Measurements from ENCODE around the gene ITSN2. TPM values are rescaled to one million over a fixed set of nuclear protein-coding genes. Genes with fewer than 3 reads are reported as not detected.
A peak's percentile ranks its signal among the peaks of the same experiment; 100 is the strongest.
"Not testable (repeated sequence)": the region's sequence is repeated elsewhere in the genome, so short reads cannot be mapped to it uniquely, and the experiment has no call there.

The ITSN2 gene
- total RNA-seq, 1 donor from 2014 or later = 52.5 TPM

DNA sequence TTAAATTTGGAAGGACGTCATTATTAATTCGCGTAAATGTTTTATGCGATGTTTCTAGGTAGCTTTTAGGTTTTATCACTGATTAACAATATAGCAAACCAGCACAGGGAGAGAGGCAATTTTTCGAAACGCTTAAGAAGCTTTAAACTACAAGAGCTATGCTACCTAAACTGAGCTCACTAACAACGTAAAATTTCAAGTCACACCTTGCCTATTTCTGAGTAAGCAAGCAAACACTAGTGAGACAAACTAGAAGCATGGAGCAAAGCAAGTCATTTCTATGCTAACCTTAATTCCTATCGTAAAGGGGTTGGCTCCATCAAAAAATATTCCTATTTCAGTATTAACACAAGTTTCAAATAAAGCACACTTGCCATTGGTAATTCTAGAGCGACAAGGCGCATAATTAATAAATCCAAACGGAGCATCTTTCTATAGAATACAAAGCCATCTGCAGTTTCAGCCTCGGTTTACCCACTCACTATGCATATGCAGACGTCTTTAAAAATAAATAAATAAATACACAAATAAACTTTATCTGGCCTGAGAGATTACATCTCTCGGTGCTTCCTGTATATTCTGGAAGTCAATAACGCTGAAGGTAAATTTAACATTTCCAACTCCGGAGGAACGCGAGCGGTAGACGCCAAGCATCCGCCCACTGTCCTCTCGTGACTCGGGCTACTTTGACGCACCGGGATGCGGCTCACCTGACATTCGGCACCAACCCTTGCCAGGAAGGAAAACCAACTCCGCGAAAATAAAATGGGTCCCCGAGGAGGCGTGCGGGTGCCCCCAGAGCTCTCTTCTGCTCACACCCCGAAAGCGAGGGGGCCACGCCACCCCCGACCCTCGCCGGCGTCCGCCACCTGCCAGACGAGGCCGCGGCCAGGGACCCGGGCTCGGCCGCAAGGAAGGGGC lies 947 bp downstream of the ITSN2 start:
- Histone ChIP-seq H3K4me3 (peak overlapping the region; percentile 68 to 96), H3K27ac (peak overlapping the region; percentile 97), H3K36me3 (no peaks in the 10 kb centered on the region), H3K27me3 (no peaks in the 10 kb centered on the region), H3K4me1 (peaks cover 30% of the 10 kb centered on the region), H3K9me3 (no peaks in the 10 kb centered on the region)
- TF ChIP-seq POLR2AphosphoS5 (IDR thresholded peaks at IDR 0.05; ENCODE audit: insufficient read depth in 1 of 2, low read depth in 1 of 2) (peak; percentile 25 to 53), POLR2A (IDR thresholded peaks at IDR 0.05) (no peak)
- DNase-seq (ENCODE audit: extremely low spot score in 2 of 2) = no peak
- intact Hi-C loops (cut with DNase I) = no loop called here

DNA sequence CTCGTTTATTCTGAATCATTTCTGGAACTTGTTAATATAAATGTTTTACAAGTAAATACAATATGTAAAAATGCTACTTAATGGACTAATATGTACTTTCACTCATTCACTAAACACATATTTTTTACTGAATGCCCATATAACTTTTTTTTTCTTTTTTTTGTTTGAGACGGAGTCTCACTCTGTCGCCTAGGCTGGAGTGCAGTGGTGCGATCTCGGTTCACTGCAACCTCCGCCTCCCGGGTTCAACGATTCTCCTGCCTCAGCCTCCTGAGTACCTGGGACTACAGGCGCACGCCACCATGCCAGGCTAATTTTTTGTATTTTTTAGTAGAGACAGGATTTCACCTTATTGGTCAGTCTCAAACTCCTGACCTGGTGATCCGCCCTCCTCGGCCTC lies 2.6 kb downstream of the ITSN2 start:
- peaks cover 37% of the 10 kb centered on the region for H3K4me1 ChIP-seq
- H3K9me3 ChIP-seq; H3K27me3 ChIP-seq; DNase-seq (ENCODE audit: extremely low spot score in 2 of 2); H3K36me3 ChIP-seq; H3K27ac ChIP-seq; intact Hi-C loops (cut with DNase I); H3K4me3 ChIP-seq: not testable (repeated sequence)

GRCh38 chr2:24357115-24357514 lies 3.2 kb downstream of the ITSN2 start:
- H3K4me1 ChIP-seq = peaks cover 44% of the 10 kb centered on the region
- H3K9me3 ChIP-seq; H3K4me3 ChIP-seq; H3K36me3 ChIP-seq; intact Hi-C loops (cut with DNase I); H3K27me3 ChIP-seq; H3K27ac ChIP-seq; DNase-seq (ENCODE audit: extremely low spot score in 2 of 2): not testable (repeated sequence)

DNA sequence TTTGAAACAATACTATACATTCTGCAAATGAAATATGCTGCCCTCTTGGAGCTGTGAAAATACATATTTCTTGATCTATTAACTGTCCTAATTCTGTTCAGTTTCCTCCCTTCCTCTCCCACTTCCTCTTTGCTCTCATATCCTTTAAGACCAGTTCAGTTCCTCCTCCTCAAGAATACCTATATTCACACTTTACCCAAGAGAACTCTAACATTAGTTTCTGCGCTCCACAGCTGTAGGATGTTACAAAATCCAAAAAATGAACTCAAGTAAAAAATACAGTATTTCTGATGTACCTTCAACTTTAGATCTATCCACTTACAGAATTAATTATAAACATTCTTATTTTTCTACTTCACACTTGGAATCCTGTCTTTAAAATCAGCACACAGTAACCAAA lies 5.4 kb downstream of the ITSN2 start:
- Histone ChIP-seq H3K36me3 (no peaks in the 10 kb centered on the region), H3K4me3 (no peak overlapping the region), H3K9me3 (no peaks in the 10 kb centered on the region), H3K27me3 (no peaks in the 10 kb centered on the region), H3K27ac (no peak overlapping the region), H3K4me1 (peaks cover 37% of the 10 kb centered on the region)
- intact Hi-C loops (cut with DNase I) = no loop called here
- TF ChIP-seq POLR2AphosphoS5 (IDR thresholded peaks at IDR 0.05; ENCODE audit: insufficient read depth in 1 of 2, low read depth in 1 of 2) (no peak), CTCF (IDR thresholded peaks at IDR 0.05) (no peak)
- DNase-seq (ENCODE audit: extremely low spot score in 2 of 2) = no peak

DNA sequence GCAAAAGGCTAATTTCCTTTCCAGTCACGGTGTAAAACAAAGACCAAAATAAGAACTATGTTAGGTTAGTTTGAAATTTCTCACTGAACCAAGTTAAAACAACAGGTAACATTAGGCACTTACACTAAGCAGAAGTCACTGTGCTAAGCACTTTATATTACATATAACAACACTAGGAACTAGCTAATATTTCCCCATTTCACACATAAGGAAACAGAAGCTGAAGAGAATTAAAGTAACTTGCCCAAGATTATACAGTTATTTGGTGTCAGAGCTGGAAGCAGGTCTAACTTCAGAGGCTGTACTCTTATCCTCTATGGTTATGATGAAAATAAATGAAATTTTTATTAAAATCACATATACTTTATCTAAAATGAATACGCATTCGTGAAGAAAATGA lies 5.9 kb downstream of the ITSN2 start:
- Histone ChIP-seq H3K4me3 (no peak overlapping the region), H3K36me3 (no peaks in the 10 kb centered on the region), H3K4me1 (peaks cover 40% of the 10 kb centered on the region), H3K27ac (no peak overlapping the region), H3K9me3 (no peaks in the 10 kb centered on the region), H3K27me3 (no peaks in the 10 kb centered on the region)
- TF ChIP-seq POLR2AphosphoS5 (IDR thresholded peaks at IDR 0.05; ENCODE audit: insufficient read depth in 1 of 2, low read depth in 1 of 2) (no peak), POLR2A (IDR thresholded peaks at IDR 0.05) (no peak), CTCF (IDR thresholded peaks at IDR 0.05) (no peak)
- intact Hi-C loops (cut with DNase I) = no loop called here
- DNase-seq (ENCODE audit: extremely low spot score in 2 of 2) = no peak

- no peak overlapping the region for H3K4me3 ChIP-seq
- no peaks in the 10 kb centered on the region for H3K9me3 ChIP-seq
- intact Hi-C loops (cut with DNase I) = no loop called here
- H3K36me3 ChIP-seq = no peaks in the 10 kb centered on the region
- no peak for DNase-seq (ENCODE audit: extremely low spot score in 2 of 2)
- H3K27ac ChIP-seq = no peak overlapping the region
- no peaks in the 10 kb centered on the region for H3K27me3 ChIP-seq
- peaks cover 40% of the 10 kb centered on the region for H3K4me1 ChIP-seq
- TF ChIP-seq POLR2AphosphoS5 (IDR thresholded peaks at IDR 0.05; ENCODE audit: insufficient read depth in 1 of 2, low read depth in 1 of 2) (no peak), CTCF (IDR thresholded peaks at IDR 0.05) (no peak), POLR2A (IDR thresholded peaks at IDR 0.05) (no peak)
Measured at GRCh38 chr2:24353973-24354372, 6.4 kb downstream of the ITSN2 start.
